NB4 (cell line): ENCODE data around the gene M1AP.

Experiments
- POLR2A ChIP-seq: IDR thresholded peaks from 2 replicates; pipeline ENCODE4 v1.6.1; 2011; ENCODE audit warnings: mild to moderate bottlenecking; ENCODE audit not compliant: insufficient read length; ENCODE audit errors: extremely low read depth
- TF ChIP-seq, protein P1 (sequence below): IDR thresholded peaks from one replicate; pipeline ENCODE4 v1.5.1; 2012; ENCODE audit warnings: low read depth, low read length
- TF ChIP-seq, protein P2 (sequence below): IDR thresholded peaks from 2 replicates; pipeline ENCODE4 v1.6.1; 2011; ENCODE audit warnings: low read depth, low read length

DNA sequence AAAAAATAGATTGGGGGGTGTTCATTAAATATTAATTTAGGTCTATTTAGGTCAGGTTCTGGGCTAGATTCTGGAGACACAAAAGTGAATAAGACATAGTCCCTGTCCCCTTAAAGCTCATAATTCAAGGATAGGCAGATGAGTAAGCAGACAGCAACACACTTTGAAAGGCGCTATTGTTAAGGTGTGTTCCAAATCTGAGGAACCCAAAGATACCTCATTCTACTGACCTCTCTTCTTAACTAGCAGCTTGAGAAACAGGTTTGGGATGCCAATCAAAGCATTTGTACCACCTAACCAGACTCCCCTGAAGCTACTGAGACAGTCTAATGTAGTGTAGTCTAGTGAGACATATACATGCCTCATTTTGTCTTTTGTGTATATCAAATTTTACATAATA, 40.8 kb upstream of the M1AP start:
- TF ChIP-seq, protein P1, sequence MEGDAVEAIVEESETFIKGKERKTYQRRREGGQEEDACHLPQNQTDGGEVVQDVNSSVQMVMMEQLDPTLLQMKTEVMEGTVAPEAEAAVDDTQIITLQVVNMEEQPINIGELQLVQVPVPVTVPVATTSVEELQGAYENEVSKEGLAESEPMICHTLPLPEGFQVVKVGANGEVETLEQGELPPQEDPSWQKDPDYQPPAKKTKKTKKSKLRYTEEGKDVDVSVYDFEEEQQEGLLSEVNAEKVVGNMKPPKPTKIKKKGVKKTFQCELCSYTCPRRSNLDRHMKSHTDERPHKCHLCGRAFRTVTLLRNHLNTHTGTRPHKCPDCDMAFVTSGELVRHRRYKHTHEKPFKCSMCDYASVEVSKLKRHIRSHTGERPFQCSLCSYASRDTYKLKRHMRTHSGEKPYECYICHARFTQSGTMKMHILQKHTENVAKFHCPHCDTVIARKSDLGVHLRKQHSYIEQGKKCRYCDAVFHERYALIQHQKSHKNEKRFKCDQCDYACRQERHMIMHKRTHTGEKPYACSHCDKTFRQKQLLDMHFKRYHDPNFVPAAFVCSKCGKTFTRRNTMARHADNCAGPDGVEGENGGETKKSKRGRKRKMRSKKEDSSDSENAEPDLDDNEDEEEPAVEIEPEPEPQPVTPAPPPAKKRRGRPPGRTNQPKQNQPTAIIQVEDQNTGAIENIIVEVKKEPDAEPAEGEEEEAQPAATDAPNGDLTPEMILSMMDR: no peak
- no peak for TF ChIP-seq POLR2A
- TF ChIP-seq, protein P2, sequence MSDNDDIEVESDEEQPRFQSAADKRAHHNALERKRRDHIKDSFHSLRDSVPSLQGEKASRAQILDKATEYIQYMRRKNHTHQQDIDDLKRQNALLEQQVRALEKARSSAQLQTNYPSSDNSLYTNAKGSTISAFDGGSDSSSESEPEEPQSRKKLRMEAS: no peak
